GM18520 (cell line): ENCODE results near the gene GMDS.

Experiments used
- ATAC-seq: cut with Tn5 transposase; IDR thresholded peaks from one replicate; pipeline ENCODE4 v1.9.1; 2021; ENCODE audit not compliant: unreplicated experiment

The GMDS gene

DNA sequence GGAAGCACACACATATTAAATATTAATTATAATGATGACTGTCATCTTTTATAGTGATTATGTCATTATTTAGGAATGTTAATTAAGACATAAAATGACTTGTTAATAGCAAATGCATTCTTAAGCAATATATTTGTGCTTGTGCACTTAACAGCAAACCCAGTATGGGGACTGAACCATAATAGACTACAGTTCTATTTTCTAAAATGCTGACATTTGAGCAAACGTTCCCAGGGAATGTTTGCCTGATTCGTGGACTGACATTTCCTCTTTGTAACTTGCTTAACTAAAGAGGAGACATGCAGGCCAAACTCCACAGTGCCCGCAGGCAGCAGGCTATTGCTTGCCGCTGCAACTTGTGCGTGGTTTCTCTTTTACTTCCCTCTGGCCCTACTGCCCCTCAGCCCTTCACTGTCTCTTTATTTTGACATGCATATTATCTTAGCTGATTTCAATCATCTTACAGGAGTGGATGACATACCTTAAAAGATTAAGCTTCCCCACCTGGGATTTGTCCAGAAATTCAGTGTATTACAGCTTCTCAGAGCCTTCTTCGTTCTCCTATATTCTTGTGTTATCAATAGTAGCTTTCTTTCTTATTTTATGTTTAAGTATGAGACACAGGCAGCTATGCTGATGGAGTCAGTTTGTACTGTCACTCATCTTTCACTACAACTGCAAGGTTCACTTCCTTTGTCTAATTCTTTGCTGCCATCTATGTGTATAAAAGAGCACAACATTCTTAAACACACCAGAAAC is 141.5 kb downstream of the GMDS start:
- no peak for ATAC-seq

DNA sequence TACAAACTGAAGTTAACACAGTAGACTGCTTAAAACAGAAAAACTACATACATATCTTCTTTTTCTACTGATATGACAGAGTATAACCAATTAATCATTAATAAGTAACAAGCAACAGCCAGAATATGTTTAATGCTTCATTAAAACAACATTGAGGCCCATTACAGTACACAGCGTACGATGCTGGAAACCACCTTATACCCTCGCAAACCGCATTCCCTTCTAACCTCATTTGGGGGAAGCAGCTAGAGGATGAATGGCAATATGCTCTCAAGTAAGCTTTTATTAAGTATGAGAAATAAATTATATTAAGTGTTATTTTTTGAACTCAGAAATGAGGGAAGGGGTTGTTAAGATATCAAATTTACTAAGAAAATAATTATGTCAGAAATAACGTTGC is 142.4 kb downstream of the GMDS start:
- ATAC-seq, result no peak

DNA sequence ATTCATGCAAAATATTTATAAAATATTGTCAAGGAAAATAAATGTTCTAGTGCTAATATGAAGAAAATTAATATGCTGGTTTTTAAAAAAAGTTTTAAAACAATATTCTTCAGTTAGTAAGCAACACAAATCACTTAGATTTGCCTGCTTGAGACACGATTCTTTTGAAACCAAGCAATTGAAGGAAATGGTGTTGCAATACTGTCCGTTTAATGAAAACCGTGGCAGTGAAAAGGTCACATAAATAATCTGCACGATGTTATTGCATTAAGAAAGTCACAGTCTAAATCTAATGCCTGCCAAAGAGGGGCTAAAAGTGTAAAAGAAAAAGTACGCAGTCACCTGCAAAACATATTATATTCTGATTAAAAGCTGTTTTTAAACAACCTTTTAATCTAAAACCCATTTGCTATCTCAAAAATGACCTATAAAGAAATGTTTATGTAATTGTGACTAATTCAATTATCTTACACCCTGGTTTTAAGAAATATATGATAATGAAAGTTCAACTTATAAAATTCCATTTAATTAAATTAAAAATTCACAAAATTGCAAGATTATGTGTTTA is 143.0 kb downstream of the GMDS start:
- ATAC-seq, result no peak

DNA sequence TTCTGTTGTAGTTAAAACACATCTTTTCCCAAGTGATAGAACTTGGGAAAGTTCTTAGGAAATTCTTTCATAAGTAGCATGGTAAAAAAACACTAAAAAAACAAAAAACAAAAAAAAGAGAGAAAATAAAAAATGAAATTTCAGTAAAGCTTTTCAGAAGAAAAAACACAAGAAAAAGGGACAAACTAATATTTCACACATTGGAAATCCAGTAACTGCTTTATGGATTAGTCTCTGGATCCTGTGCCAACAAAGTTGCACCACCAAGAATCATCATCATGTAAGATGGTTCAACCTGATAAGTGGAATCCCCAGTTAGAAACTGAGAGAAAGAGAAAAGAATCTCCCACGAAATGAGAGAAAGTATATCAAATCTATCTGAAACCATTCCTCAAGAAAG is 144.2 kb downstream of the GMDS start:
- ATAC-seq, result no peak

DNA sequence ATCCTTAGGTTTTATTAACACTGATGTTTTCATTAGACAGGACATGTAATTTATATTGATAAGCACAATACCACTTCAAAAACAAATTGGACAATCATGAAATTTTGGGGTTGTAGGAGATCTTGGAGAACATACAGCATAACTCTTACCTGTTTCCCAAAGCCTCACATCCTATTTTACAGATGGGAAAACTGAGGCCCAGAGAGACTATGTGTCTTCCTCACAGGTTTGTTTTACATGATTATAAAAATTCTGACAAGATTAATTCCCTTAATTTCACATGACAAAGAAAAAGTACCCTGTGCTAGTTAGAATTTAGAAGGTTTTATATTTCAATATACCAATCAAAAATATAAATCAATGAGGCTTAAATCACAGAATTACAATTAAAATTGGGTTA is 145.5 kb downstream of the GMDS start:
- no peak for ATAC-seq

DNA sequence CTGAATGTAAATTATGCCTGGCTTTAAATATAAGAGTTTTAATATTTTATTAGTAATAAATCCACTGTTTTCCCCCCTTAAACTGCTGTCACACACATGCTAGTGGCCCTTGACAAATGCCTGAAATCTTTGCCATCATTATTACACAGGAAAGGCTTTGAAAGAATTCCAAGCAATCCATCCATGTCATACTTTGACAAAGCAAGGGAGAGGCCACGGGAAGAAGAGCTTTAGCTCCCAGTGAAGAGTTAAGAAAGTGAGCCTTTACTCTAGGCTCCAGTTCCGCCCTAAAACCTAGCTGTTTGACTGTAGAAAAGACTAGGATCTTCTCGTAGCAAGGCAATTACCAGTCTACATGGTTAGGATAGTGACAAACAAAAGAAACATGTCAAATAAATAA is 147.9 kb downstream of the GMDS start:
- no peak for ATAC-seq

DNA sequence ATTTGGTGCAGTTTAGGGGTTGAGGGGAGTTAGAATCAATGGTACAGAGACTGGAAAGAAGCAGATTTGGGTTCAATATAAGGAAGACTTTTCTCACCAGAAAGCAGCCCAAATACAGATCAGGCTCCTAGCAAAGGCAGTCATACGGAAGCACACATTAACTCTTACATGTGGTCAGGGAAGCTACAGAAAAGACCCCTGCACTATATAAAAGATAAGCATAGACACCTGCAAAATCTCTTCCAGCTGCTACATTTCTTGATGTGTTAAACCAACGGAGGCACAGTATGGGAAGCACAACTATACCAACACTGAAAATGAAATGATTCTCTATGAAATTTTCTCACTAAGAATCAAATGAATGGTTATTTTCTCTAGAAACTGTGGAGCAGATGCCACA is 150.8 kb downstream of the GMDS start:
- no peak for ATAC-seq

DNA sequence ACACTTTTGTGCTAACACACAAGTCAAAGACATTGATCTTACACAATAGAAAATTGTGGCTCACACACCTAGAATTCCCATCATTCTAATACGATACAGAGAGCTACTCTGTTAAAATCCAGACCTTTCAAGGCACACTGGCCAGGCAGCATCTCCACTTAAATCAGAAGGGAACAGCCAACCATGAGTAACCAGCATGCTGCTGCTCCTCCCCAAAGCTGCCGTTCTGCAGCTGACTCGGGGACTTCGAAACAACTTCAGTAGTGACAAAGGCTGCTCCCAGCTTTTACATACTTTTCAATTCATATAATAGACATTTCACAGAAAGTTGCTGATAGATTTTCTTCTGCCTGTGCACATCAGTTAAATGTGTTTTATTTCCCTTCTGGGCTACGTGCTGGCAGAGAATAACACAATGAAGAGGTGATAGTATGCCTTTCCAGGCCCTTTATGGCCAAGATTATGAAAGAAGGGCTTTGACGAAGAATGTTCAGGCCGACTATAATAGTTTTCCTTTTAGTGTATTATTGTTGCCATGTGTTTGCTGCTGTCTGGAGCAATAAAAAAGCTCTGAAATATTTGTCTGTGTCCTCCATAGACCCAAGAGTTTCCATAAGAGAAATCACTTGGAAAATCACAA is 159.0 kb downstream of the GMDS start:
- ATAC-seq, result no peak

DNA sequence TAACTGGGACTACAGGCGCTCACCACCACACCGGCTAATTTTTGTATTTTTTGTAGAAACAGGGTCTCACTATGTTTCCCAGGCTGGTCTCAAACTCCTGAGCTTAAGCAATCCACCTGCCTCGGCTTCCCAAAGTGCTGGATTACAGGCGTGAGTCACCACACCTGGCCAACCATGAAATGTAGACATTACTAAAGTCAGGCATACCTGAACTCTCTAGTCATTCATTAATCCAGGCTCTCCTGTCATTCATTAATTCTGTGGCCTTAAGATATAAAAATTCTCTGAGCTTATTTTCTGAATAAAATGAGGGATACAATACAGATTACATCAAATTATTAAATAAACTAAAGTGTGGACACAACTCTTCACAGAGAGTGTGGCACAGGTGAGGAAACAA is 159.7 kb downstream of the GMDS start:
- ATAC-seq, result no peak

DNA sequence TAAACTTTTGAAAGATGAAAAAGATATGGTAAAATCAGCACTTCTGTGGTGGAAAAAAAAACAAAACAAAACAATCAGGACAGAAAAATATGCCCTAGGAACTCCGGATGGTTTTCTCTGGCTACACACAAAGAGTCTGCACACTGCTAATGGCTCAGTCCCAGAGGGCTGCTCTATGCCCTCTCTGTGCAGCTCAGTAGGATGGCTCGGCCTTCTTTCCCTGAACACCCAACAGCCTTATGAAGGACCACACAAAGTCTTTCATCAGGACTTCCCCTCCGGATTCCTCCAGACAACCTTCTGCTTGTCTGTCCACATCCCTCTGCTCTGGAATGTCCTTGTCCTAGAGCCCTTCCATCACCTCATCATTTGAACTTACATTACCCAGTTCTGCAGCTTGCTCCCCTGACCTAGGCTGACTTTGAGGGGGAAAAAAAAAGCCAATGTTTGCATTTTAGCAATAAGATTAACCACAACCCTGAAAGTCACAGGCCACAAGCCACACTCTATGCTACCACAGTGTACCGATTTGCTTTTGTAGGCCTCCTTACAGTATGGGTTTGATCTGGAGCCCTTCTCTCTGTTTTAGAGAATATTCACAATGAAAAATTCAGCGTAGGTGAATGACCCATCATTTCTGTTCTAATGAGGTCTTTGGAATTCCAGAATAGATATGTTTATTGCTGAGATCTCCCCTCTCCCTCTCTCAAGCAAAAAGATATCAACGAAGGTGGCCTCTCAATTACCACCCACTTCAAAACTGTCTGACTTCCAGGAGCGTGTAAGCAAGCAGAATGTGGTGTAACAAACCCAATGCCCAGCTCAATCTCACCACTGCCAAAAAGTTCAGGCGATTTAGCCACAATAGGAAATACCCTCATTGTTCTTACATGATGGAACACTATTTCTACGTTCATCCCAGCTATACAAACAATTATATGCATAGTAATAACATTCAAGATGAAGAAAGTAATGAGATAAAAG is 164.0 kb downstream of the GMDS start:
- ATAC-seq, result peak; percentile 72

DNA sequence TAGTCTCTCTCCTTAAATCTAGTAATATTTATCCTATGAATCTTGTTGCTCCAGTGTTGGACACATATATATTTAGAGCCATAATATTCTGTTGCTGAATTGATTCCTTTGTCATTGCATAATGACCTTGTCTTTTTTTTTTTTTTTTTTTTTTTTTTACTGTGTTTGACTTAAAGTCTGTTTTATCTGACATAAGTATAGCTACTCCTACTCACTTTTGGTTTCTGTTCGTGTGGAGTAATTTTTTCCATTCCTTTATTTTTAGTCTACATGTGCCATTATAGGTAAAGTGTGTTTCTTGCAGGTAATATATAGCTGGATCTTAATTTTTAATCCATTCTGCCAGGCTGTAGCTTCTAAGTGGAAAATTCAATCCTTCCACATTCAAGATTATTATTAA is 166.5 kb downstream of the GMDS start:
- no peak for ATAC-seq

DNA sequence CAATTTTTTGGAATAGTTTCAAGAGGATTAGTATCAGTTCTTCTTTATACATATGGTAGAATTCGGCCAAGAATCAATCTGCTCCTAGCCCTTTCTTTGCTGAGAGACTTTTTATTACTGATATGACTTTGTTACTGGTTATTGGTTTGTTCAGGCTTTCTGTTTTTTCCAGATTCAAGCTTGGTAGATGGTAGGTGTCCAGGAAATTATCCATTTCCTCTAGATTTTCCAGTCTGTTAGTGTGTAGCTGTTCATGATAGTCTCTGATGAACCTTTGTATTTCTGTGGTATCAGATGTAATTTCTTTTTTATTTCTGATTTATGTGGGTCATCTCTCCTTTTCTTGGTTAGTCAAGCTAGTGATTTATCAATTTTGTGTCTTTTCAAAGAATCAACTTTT is 167.6 kb downstream of the GMDS start:
- ATAC-seq, result no peak

DNA sequence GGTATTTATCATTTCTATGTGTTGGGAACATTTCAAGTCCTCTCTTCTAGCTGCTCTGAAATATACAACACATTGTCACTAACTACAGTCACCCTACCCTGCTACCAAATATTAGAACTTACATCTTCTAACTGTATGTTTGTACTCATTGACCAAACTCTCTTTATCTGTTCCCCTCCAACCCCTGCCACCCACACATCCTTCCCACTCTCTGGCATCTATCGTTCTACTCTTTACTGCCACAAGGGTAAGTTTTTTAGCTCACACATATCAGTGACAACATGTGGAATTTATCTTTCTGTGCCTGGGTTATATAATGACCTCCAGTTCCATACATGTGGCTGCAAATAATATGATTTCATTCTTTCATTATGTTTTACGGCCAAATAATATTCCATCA is 171.9 kb downstream of the GMDS start:
- ATAC-seq, result no peak

DNA sequence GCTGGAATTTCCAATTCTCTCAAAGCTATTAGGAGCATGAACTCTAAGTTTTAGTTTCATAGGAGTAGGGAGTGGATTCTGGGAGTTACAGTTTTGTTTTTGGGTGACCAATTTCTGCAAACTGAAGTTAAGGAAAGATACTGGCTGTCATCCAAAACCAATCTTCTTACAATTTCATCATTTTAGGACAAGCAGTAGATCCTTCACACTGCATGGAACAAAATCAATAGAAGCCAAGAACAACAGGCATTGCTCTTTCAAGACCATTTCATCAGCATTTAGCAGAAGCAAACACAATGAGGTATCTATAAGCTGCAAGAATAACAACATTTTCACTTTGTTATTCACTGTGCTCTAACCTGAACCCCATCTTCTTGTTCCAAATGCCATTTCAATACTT is 173.0 kb downstream of the GMDS start:
- ATAC-seq, result no peak

DNA sequence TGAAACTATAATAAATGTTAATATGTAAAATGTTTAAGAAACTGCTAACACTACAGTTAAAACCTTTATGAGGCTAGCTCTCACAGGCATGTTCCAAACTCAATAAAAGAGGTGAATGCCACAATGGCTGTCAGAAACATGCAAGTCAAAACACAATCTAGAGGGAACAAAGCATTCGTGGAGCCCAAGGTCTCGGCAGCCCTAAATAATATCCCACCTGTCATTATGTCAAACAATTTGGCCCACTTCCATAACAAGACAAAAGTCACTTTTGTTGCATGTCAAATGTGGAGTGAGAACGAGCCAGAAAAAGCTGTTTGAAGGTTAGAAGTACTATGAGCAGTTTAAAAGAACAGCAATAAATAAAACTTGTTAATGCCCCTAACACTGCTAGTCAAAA is 181.9 kb downstream of the GMDS start:
- ATAC-seq, result no peak

DNA sequence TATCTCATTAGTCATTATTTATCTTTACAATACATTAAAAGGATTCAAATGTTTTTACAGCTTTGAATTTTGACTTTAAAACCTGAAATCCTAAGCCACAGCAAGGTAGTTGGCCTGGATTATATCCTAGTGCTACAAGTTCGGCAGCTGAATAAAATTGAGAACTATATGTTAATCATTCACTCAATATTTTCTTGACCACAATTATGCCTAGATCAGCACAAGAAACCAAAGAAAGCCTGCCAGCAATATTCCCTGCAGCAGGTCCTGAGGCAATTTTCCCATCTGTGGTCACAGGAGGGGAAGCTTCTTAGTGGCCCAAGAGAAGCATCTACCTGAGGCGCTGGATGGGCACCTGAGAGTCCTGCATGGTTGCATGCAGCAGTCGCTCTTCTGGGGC is 183.5 kb downstream of the GMDS start:
- ATAC-seq, result no peak

DNA sequence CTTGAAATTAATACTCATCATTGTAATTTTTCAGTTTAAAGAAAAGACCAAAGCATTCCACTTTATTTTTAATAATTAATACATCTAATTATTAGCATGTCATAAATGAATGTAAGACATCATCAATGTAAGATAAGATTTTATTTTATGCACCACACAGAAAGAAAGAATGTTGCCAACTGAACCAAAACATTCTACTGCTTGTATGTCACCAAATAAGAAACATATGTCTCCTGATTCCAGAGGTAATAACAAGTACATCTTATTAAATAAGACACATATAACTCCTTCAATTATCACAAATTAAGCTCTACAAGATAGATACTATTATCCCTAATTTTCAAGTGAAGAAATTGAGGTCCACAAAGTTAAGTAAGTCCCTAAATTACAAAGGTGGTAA is 189.5 kb downstream of the GMDS start:
- no peak for ATAC-seq

DNA sequence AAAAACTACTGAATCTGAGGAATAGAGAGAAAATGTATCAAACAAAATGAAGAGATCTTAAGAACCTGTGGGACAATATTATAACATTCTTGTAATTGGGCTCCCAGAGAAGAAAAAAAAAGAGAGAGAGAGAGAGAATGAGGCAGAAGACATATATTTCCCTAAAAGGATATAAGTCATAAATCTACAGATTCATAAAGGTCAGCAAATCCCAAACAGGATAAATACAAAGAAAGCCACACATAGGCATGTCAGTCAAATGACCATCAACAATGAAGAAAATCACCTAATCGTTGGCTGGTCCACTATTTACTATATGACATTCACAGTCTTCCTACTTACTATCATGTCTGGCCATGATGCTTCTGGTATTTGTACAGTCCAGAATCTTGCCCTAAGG is 190.3 kb downstream of the GMDS start:
- ATAC-seq, result no peak

DNA sequence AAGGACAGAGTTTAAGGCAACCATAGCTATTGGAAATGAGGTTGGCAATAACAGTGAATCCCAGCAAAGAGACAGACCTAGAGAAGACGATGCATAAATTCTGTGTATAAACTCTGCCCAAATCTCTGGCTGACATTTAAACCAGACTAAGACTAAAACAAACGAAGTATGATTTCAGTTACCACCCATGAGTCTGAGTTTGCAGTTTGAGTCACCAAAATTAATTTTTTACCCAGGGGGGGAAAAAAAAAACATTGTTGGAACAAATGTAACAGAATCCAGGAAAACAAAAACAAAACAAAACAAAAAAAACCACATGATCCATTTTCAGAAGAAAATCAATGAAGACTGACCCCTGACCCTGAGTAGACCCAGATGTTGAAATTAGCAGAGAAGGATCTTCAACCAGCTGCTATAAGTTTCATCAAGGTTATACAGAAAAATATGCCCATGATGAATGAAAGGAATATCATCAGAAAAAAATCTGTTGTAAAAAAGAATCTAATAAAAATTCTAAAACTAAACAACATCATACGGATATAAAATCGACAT is 190.8 kb downstream of the GMDS start:
- ATAC-seq, result no peak

DNA sequence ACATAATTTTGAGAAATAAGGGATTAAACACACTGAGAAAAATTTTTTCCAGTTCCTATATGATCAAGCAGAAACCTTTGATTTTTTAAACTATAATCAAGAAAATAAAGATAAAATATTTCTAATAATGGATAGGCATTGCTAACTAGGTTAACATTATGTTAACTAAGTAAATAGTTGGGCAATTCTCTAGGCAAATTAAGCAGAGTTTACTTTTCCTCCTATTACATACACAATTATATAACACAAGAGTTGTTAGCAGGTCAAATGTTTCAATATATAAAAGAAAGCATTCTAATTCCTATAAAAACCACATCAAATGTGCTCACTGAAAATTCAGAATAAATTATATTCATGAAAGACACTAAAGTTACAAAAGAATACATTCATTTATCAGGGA is 191.7 kb downstream of the GMDS start:
- ATAC-seq, result no peak

DNA sequence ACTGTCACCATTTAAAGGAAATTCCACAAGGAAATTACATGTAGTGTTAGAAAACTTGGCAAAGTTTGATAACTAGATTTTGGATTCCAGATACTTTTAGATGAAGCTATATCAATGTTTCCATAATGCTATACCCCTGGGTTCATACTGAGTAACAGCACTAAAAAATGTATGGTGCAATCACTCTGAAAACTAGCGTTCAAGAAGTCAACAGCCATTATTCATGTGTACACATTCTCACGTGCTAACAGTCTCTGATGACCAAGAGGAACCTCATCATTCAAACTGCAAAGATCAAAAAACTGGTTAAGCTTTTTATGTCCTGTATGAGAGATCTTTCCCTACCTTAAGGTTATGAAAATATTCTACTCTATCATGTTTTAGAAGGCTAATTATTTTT is 197.6 kb downstream of the GMDS start:
- ATAC-seq, result no peak
